RWPE2 (cell line): ENCODE measurements around the gene SPEG.
A peak's percentile ranks its signal among the peaks of the same experiment; 100 is the strongest.

Experiments used
- ATAC-seq: fragments of 200-7000 bp; cut with Tn5 transposase; 3 replicates; pipeline ENCODE4 v1.9.1; 2021; ENCODE audit warnings: low read depth
- DNase-seq: peaks from one replicate; pipeline ENCODE4 v3.0.0-alpha.2; 2020; ENCODE audit warnings: low spot score
- H3K27ac ChIP-seq: fragments of 450-650 bp; 2 replicates; pipeline ENCODE4 v1.5.1; 2017; ENCODE audit warnings: mild to moderate bottlenecking; ENCODE audit not compliant: poor library complexity, severe bottlenecking
- H3K27me3 ChIP-seq: fragments of 250-450 bp; sonication (Bioruptor Pico); 2 replicates; pipeline ENCODE4 v1.5.1; 2021; ENCODE audit warnings: mild to moderate bottlenecking, moderate library complexity; ENCODE audit not compliant: insufficient read depth, poor library complexity, severe bottlenecking
- H3K36me3 ChIP-seq: fragments of 250-450 bp; sonication (Bioruptor Pico); 2 replicates; pipeline ENCODE4 v1.5.1; 2020; ENCODE audit warnings: low read depth, mild to moderate bottlenecking, moderate library complexity
- H3K4me1 ChIP-seq: fragments of 250-450 bp; sonication (Bioruptor Pico); 2 replicates; pipeline ENCODE4 v1.5.1; 2021; ENCODE audit warnings: mild to moderate bottlenecking, moderate library complexity; ENCODE audit not compliant: insufficient read depth, poor library complexity, severe bottlenecking
- H3K4me3 ChIP-seq: fragments of 250-450 bp; sonication (Bioruptor Pico); 2 replicates; pipeline ENCODE4 v1.5.1; 2021; ENCODE audit warnings: mild to moderate bottlenecking, moderate library complexity; ENCODE audit not compliant: severe bottlenecking
- H3K9me3 ChIP-seq: fragments of 250-450 bp; sonication (Bioruptor Pico); 2 replicates; pipeline ENCODE4 v1.5.1; 2021; ENCODE audit warnings: mild to moderate bottlenecking, moderate library complexity; ENCODE audit not compliant: severe bottlenecking
- TF ChIP-seq, protein P1 (sequence below): fragments of 450-650 bp; IDR thresholded peaks from one replicate; pipeline ENCODE4 v1.5.1; 2017; ENCODE audit warnings: mild to moderate bottlenecking, moderate library complexity; ENCODE audit not compliant: poor library complexity, severe bottlenecking

The SPEG gene

DNA sequence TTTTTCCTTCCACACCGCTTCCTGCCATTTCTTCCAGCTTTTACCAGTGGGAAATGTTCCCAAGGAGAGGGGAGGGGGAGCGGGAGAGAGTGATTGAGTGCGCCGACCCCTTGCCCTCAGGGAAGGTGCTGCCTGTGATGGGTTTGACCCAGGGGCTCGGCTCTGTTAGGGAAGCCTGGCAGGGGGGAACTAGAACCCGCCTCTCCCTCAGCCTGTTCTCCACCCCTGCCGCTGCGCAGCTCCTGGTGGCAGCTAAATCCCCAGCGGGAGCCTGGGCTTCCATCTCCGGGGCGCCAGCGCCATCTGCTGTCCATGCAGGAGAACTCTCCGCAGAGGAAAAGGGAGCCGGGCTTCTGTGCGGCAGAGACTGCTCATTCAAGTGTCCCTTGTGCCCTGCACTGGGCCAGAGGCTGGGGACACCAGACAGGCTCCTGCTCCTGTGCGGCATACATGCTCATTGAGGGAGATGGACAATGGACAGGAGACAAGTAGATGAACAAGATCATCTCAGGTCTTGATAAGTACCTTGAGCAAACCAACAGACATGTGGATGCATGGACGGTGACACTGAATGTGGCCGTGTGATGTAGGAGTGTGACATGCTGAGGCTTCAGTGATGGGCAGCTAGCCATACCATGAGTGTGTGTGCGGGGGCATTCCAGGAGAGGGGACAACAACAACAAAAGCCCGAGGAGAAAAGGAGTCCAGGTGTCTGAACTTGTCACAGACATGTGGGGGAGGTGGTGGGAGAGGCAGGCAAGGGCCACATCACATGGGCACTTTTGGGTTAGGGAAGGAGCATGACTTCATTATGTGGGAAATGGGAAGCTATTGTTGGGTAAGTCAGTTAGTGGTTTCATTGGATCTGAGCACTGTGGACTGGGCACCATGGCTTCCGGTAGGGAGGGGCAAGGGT, 95.7 kb downstream of the SPEG start:
- H3K36me3 ChIP-seq: no peaks in the 10 kb centered on the region
- H3K27me3 ChIP-seq: peaks cover 22% of the 10 kb centered on the region
- peak; percentile 80 for ATAC-seq
- no peak overlapping the region for H3K27ac ChIP-seq
- no peak overlapping the region for H3K4me3 ChIP-seq
- TF ChIP-seq, protein P1, sequence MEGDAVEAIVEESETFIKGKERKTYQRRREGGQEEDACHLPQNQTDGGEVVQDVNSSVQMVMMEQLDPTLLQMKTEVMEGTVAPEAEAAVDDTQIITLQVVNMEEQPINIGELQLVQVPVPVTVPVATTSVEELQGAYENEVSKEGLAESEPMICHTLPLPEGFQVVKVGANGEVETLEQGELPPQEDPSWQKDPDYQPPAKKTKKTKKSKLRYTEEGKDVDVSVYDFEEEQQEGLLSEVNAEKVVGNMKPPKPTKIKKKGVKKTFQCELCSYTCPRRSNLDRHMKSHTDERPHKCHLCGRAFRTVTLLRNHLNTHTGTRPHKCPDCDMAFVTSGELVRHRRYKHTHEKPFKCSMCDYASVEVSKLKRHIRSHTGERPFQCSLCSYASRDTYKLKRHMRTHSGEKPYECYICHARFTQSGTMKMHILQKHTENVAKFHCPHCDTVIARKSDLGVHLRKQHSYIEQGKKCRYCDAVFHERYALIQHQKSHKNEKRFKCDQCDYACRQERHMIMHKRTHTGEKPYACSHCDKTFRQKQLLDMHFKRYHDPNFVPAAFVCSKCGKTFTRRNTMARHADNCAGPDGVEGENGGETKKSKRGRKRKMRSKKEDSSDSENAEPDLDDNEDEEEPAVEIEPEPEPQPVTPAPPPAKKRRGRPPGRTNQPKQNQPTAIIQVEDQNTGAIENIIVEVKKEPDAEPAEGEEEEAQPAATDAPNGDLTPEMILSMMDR: peak; percentile 94
- DNase-seq: no peak
- no peaks in the 10 kb centered on the region for H3K9me3 ChIP-seq
- no peaks in the 10 kb centered on the region for H3K4me1 ChIP-seq

DNA sequence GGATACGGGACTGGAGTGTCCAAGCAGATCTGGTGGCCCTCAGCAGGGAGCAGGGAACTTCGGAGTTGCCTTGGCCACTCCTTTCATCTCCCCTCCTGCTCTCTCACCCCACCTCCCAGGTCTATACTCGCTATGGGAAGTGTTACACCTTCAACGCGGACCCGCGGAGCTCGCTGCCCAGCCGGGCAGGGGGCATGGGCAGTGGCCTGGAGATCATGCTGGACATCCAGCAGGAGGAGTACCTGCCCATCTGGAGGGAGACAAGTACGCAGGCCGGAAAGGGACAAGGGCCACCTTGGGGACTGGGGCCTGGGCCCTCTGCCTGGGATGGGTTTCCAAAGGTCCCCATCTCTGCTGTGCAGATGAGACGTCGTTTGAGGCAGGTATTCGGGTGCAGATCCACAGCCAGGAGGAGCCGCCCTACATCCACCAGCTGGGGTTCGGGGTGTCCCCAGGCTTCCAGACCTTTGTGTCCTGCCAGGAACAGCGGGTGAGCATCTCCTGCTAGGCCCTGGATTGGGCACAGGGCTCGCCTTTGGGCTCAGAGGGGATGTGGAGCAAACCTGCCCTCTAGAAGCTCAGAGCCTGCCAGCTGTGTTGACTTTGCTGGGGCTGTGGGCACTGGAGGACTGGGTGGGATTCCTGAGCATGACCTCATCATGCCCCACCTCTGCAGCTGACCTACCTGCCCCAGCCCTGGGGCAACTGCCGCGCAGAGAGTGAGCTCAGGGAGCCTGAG, 97.2 kb downstream of the SPEG start:
- Histone ChIP-seq H3K27ac (no peak overlapping the region), H3K4me1 (no peaks in the 10 kb centered on the region), H3K27me3 (peaks cover 22% of the 10 kb centered on the region), H3K4me3 (no peak overlapping the region), H3K36me3 (no peaks in the 10 kb centered on the region), H3K9me3 (no peaks in the 10 kb centered on the region)
- TF ChIP-seq, protein P1: no peak
- ATAC-seq (no peak), DNase-seq (no peak)

DNA sequence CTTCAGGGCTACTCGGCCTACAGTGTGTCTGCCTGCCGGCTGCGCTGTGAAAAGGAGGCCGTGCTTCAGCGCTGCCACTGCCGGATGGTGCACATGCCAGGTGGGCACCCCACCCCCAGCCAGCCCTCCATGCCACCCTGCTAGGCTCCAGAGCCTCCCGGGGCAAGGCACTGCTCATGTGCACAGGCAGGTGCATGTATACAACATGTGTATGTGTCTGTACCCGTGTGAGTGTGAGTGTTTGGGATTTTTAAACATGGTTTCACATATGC, 97.7 kb downstream of the SPEG start:
- ATAC-seq (no peak), DNase-seq (no peak)
- H3K4me1 ChIP-seq: no peaks in the 10 kb centered on the region
- no peaks in the 10 kb centered on the region for H3K36me3 ChIP-seq
- H3K4me3 ChIP-seq: no peak overlapping the region
- no peak overlapping the region for H3K27ac ChIP-seq
- TF ChIP-seq, protein P1: no peak
- H3K27me3 ChIP-seq: peaks cover 20% of the 10 kb centered on the region
- H3K9me3 ChIP-seq: no peaks in the 10 kb centered on the region

DNA sequence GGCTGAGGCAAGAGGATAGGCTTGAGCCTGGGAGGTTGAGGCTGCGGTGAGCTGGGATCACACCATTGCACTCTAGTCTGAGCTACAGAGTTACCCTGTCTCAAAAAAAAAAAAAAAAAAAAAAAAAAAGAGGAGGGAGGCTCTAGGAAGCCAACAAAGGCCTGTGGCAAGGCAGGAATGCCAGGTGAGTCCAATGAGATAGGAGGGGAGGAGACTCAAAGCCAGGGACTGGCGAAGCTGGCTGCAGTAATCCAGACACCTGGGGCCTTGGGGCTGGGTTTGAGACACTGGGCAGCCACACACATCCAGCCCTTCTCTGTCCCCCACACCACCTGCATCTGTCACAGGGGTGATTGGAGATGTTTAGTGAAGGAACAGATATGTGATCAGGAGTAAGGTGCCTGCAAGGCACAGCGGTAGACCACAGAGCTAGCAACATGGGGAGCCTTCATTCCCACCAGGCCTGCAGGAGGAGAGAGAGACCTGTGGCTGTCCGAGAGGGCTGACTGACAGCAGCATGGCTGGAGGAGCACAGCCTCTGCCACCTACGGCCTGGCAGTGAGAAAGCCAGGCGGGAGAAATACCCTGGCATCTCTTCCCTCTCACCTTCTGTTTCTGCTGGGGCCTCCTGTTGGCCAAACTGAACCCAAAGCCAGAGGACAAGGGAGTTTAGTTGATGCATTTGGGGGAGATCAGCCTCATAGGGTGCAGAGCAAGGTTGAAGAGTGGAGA, 99.5 kb downstream of the SPEG start:
- ATAC-seq (peak; percentile 37; the same call in 2 of the 3 replicates), DNase-seq (no peak)
- Histone ChIP-seq H3K27me3 (peaks cover 10% of the 10 kb centered on the region), H3K4me1 (peaks cover 9% of the 10 kb centered on the region), H3K27ac (no peak overlapping the region), H3K9me3 (no peaks in the 10 kb centered on the region), H3K4me3 (no peak overlapping the region), H3K36me3 (peaks cover 5% of the 10 kb centered on the region; the same call in 1 of the 2 replicates)
- TF ChIP-seq, protein P1: no peak
